Peyer's patch (tissue), 4 donors: ENCODE results near the gene ELMOD3. TPM values are rescaled to one million over a fixed set of nuclear protein-coding genes. Genes with fewer than 3 reads are reported as not detected.

Source experiments
- DNase-seq, 3 donors: peaks; one replicate each; pipeline ENCODE4 v3.0.0-alpha.2; 2017 to 2019
- H3K27ac ChIP-seq, 4 donors: fragments of 200-600 bp; sonication (generic); one replicate each; pipeline ENCODE4 v1.5.1; 2016 to 2019
- H3K27me3 ChIP-seq, 2 donors: fragments of 200-600 bp; sonication (generic); one replicate each; pipeline ENCODE4 v1.5.1; 2019
- H3K36me3 ChIP-seq, 3 donors: fragments of 200-600 bp; sonication (generic); one replicate each; pipeline ENCODE4 v1.5.1; 2016 to 2019
- H3K4me1 ChIP-seq, 4 donors: fragments of 200-600 bp; sonication (generic); one replicate each; pipeline ENCODE4 v1.5.1; 2016 to 2019
- H3K4me3 ChIP-seq, 4 donors: fragments of 200-600 bp; sonication (generic); 1 replicate in 3 of 4; 2 replicates in 1 of 4; pipeline ENCODE4 v1.5.1; 2016 to 2019; ENCODE audit warnings: mild to moderate bottlenecking in 1 of 4
- H3K9me3 ChIP-seq, 4 donors: fragments of 200-600 bp; sonication (generic); one replicate each; pipeline ENCODE4 v1.5.1; 2016 to 2019; ENCODE audit warnings: mild to moderate bottlenecking in 1 of 4
- CTCF ChIP-seq, 6 experiments: fragments of 450-650 bp in 4 of 6; fragments of 200-600 bp in 2 of 6; sonication (generic) in 1 of 6; IDR thresholded peaks; one replicate each; pipeline ENCODE4 v1.5.1; 2017 to 2019; ENCODE audit warnings: antibody characterized with exemption in 6 of 6, mild to moderate bottlenecking in 3 of 6, moderate library complexity in 1 of 6
- POLR2A ChIP-seq, 2 donors: fragments of 450-650 bp; IDR thresholded peaks; one replicate each; pipeline ENCODE4 v1.5.1; 2017; ENCODE audit warnings: antibody characterized with exemption in 2 of 2, mild to moderate bottlenecking in 2 of 2, moderate library complexity in 2 of 2
- total RNA-seq, 4 donors: library from RNA; depleted of rRNA; stranded (reverse); fragments of >200 nt; gene quantifications; one replicate each; pipeline ENCODE4 v1.1.0, GENCODE V29; 2016

Gene ELMOD3
- total RNA-seq: 10 to 100 TPM; 28.1 to 49.4 (median 45.8) TPM

DNA sequence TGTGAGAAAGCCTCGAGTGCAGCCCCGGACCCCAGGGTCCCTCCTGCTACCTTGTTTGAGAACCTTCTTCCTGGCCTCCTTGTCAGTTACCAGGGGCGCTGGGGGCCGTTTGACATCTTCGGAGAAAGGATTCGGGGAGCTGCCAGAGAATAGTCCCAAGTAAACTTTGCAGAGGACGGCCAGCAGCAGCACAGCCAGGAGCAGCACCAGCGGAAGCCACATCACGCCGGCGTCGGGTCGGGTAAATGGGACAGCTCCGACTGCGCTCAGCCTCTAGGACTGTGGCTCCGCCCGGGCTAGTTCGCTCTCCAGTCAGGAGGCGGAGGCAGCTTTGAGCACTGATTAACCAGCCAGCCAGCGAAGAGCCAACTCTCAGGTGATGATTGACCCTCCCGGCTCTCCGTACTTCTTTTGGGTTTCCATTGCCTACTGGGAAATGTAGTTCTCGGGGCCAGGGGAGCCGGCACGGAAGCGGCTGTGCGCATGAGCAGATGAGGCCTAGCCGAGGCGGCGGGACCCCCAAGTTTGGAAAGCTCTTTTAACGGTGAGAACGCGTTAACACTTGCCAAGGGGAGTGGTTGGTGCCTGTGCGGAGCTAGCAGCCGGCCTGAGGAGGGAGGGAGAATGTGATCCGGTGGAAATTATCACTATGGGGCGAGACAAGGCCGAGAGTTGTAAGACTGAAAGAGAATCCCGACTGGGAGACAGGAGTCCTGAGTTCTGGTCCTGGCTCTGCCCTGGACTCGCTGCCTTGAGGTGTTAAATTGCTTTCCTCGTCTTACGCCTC lies at the start of gene ELMOD3, which contains the start of gene RETSAT:
Gene ELMOD3, plus strand, starts transcription at position 484 of the 787 bp plus-strand sequence. CDS start 2,430 bp downstream, outside the sequence.
Gene RETSAT, minus strand, starts transcription at position 243 of the 787 bp plus-strand sequence. Its CDS starts 21 bp downstream, at position 222.
- Histone ChIP-seq H3K27ac (peak within 1 kb of the TSS; percentile 87 to 95 (median 92)), H3K4me3 (peak within 1 kb of the TSS; percentile 57 to 89 (median 64)), H3K9me3 (no peaks in the 10 kb centered on the region), H3K36me3 (peaks cover 0 to 25% (median 0%) of the 10 kb centered on the region in 3 donors), H3K4me1 (peaks cover 0 to 19% (median 4%) of the 10 kb centered on the region in 4 donors), H3K27me3 (no peaks in the 10 kb centered on the region)
- TF ChIP-seq POLR2A (IDR thresholded peaks at IDR 0.05) (peak; percentile 99), CTCF (IDR thresholded peaks at IDR 0.05) (peak in 1 of 6 experiments; percentile 33)
- peak; percentile 96 to 99 (median 98) for DNase-seq

DNA sequence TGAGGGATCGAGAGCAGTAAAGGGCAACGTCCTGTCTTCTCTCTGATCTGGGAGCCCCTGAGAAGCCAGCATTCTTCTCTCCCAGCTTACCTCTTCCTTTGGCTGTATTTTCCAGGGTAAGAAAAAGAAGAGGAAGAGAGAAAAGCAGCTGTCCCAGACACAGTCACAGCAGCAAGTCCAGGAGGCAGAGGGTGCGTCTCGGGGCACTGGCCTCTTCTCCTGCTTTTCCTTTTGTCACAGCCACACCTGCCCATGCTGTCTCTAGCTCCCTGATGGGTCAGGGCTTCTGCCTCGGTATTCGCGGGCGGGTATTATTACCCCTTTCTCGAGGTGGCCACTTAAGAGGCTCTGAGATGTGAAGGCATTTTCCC lies 47.1 kb upstream of the ELMOD3 start:
- Histone ChIP-seq H3K4me3 (peak overlapping the region in 2 of 4 donors; percentile 28 to 44), H3K36me3 (peaks cover 0 to 6% (median 0%) of the 10 kb centered on the region in 3 donors), H3K4me1 (peaks cover 0 to 39% (median 9%) of the 10 kb centered on the region in 4 donors), H3K27ac (peak overlapping the region in 3 of 4 donors; percentile 80 to 97 (median 95)), H3K9me3 (no peaks in the 10 kb centered on the region), H3K27me3 (no peaks in the 10 kb centered on the region)
- peak in 1 of 2 donors; percentile 54 for TF ChIP-seq POLR2A (IDR thresholded peaks at IDR 0.05)
- no peak for TF ChIP-seq CTCF (IDR thresholded peaks at IDR 0.05)
- peak in 2 of 3 donors; percentile 65 to 68 for DNase-seq

- no peak for DNase-seq
- Histone ChIP-seq H3K27ac (peak overlapping the region in 3 of 4 donors; percentile 80 to 97 (median 95)), H3K36me3 (peaks cover 0 to 6% (median 0%) of the 10 kb centered on the region in 3 donors), H3K4me1 (peaks cover 0 to 39% (median 9%) of the 10 kb centered on the region in 4 donors), H3K27me3 (no peaks in the 10 kb centered on the region), H3K9me3 (no peaks in the 10 kb centered on the region), H3K4me3 (no peak overlapping the region)
- TF ChIP-seq CTCF (IDR thresholded peaks at IDR 0.05) (no peak), POLR2A (IDR thresholded peaks at IDR 0.05) (no peak)
These were observed 46.4 kb upstream of the ELMOD3 start for GRCh38 chr2:85308201-85308600.

DNA sequence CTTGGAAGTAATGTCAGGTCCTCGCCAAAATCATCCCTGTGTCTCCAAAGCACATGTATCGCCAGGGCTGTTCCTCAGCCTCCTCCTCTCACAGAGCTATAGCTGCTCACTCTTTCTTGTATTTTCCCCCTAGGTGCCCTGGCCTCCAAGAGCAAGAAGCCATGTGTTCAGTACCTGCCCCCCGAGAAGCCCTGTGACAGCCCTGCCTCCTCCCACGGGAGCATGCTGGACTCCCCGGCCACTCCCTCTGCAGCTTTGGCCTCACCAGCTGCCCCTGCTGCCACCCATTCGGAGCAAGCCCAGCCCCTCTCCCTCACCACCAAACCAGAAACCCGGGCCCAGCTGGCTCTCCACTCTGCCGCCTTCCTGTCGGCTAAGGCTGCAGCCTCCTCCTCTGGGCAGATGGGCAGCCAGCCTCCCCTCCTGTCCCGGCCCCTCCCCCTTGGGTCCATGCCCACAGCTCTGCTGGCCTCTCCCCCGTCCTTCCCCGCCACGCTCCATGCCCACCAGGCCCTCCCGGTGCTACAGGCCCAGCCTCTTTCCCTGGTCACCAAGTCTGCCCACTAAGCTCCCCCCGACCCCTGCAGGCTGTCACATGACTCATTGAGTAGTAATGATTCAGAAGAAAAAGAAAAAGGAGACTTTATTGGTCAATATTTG lies 45.5 kb upstream of the ELMOD3 start:
- peaks cover 0 to 12% (median 0%) of the 10 kb centered on the region in 3 donors for H3K36me3 ChIP-seq
- no peaks in the 10 kb centered on the region for H3K9me3 ChIP-seq
- H3K27ac ChIP-seq: peak overlapping the region; percentile 11 to 41 (median 28)
- H3K27me3 ChIP-seq: no peaks in the 10 kb centered on the region
- H3K4me1 ChIP-seq: peaks cover 0 to 39% (median 9%) of the 10 kb centered on the region in 4 donors
- peak; percentile 31 to 65 (median 65) for DNase-seq
- peak overlapping the region in 1 of 4 donors; percentile 7 for H3K4me3 ChIP-seq
- TF ChIP-seq CTCF (IDR thresholded peaks at IDR 0.05) (no peak), POLR2A (IDR thresholded peaks at IDR 0.05) (no peak)

- Histone ChIP-seq H3K27me3 (no peaks in the 10 kb centered on the region), H3K9me3 (no peaks in the 10 kb centered on the region), H3K36me3 (peaks cover 0 to 17% (median 0%) of the 10 kb centered on the region in 3 donors), H3K27ac (peak overlapping the region in 3 of 4 donors; percentile 11 to 35 (median 21)), H3K4me1 (peaks cover 0 to 39% (median 9%) of the 10 kb centered on the region in 4 donors), H3K4me3 (peak overlapping the region in 1 of 4 donors; percentile 1)
- DNase-seq: peak in 1 of 3 donors; percentile 31
- no peak for TF ChIP-seq POLR2A (IDR thresholded peaks at IDR 0.05)
- no peak for TF ChIP-seq CTCF (IDR thresholded peaks at IDR 0.05)
These were observed 44.8 kb upstream of the ELMOD3 start for GRCh38 chr2:85309699-85310321.
